ENCODE measurements around the gene PTPN14.

DNA sequence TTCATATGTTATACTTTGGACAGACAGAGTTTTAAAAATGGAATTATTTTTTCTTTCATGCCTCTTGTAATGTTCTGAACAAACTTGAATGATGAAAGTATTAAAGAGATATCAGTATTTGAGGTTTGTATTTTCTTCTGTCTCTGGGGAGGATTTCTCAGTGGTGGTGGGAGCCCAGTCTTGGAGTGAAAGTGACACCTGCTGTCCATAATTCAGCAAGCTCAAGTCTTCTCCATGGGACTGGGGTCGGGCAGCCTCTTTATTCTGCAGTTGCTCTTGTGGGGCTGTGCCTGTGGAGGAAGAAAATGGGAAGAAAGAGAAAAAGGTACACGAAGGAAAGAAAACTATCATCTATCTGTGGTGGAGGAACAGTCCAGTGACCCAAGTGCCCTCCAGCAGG, 214.4 kb downstream of the PTPN14 start:
- TF ChIP-seq, protein P1, sequence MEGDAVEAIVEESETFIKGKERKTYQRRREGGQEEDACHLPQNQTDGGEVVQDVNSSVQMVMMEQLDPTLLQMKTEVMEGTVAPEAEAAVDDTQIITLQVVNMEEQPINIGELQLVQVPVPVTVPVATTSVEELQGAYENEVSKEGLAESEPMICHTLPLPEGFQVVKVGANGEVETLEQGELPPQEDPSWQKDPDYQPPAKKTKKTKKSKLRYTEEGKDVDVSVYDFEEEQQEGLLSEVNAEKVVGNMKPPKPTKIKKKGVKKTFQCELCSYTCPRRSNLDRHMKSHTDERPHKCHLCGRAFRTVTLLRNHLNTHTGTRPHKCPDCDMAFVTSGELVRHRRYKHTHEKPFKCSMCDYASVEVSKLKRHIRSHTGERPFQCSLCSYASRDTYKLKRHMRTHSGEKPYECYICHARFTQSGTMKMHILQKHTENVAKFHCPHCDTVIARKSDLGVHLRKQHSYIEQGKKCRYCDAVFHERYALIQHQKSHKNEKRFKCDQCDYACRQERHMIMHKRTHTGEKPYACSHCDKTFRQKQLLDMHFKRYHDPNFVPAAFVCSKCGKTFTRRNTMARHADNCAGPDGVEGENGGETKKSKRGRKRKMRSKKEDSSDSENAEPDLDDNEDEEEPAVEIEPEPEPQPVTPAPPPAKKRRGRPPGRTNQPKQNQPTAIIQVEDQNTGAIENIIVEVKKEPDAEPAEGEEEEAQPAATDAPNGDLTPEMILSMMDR (IDR thresholded peaks at IDR 0.05): no peak
- TF ChIP-seq POLR2A (IDR thresholded peaks at IDR 0.05): no peak
